ENCODE results near the gene SPAG9.

The SPAG9 gene

DNA sequence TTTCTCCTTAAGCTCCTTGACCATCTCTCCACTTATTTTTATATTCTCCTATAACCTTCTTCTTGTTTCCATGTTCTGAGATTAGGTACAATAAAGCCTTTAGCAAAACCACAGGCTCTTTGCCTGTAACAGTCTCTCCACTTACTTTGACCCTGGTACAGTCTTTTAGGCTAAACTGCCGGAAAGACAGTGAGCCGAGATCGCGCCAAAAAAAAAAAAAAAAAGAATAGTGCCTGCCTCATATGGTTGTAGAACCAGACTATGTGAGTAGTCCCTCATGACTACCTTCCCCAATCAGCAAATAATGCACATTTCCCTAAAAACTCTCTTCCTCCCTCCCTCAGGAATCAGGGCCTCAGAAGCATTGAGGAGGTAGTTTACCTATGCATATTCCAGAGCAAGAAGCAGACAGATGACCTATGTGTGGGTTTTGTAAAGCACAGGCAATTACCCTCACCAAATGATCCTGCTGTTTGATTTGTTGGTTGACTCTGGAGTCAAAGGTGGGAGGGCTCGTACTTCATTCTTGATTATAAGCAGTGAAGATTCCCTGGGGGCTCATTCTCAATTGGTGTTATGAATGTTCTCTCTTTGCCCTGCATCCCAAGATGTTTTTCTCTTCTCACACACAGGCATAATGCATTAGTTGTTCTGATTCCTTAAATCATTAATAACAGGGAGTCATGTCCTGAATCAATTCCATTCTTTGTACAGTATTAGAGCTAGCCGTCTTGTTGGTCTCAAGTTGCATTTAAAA is 23.8 kb upstream of the SPAG9 start:
- in situ Hi-C loops (cut with HindIII; ENCODE audit: low pct_ligation_motif_present, low sequenced_read_pairs): no loop called here
- no peaks in the 10 kb centered on the region for H3K27me3 ChIP-seq (replicated peaks)
- TF ChIP-seq, protein P1, sequence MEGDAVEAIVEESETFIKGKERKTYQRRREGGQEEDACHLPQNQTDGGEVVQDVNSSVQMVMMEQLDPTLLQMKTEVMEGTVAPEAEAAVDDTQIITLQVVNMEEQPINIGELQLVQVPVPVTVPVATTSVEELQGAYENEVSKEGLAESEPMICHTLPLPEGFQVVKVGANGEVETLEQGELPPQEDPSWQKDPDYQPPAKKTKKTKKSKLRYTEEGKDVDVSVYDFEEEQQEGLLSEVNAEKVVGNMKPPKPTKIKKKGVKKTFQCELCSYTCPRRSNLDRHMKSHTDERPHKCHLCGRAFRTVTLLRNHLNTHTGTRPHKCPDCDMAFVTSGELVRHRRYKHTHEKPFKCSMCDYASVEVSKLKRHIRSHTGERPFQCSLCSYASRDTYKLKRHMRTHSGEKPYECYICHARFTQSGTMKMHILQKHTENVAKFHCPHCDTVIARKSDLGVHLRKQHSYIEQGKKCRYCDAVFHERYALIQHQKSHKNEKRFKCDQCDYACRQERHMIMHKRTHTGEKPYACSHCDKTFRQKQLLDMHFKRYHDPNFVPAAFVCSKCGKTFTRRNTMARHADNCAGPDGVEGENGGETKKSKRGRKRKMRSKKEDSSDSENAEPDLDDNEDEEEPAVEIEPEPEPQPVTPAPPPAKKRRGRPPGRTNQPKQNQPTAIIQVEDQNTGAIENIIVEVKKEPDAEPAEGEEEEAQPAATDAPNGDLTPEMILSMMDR (IDR thresholded peaks at IDR 0.05; ENCODE audit: low read depth, low read length, missing control alignments): no peak
- H3K27ac ChIP-seq: no peak overlapping the region
- no peak overlapping the region for H3K4me3 ChIP-seq (ENCODE audit: low read depth, low read length)
- H3K36me3 ChIP-seq (replicated peaks): no peaks in the 10 kb centered on the region
- no peak for DNase-seq

DNA sequence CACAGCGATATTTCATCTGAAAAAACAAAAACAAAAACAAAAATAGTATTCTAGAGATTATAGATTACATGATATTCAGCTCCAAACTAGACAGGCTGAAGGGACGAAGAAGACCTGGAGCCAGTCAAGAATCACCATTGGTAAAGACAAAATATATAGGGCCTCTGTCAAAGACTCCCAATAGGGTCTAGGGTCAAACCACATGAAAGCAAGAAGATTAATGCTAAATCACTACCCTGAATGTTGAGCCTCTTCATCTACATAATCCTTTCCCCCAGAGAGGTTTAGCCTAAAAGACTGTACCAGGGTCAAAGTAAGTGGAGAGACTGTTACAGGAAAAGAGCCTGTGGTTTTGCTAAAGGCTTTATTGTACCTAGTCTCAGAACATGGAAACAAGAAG is 21.9 kb upstream of the SPAG9 start:
- Histone ChIP-seq H3K27me3 (replicated peaks) (no peaks in the 10 kb centered on the region), H3K4me3 (ENCODE audit: low read depth, low read length) (no peak overlapping the region), H3K27ac (no peak overlapping the region), H3K36me3 (replicated peaks) (no peaks in the 10 kb centered on the region)
- TF ChIP-seq, protein P1 (IDR thresholded peaks at IDR 0.05; ENCODE audit: low read depth, low read length, missing control alignments): no peak
- in situ Hi-C loops (cut with HindIII; ENCODE audit: low pct_ligation_motif_present, low sequenced_read_pairs): no loop called here
- DNase-seq: no peak

- Histone ChIP-seq H3K4me3 (ENCODE audit: low read depth, low read length) (no peak overlapping the region), H3K36me3 (replicated peaks) (no peaks in the 10 kb centered on the region), H3K27me3 (replicated peaks) (no peaks in the 10 kb centered on the region), H3K27ac (no peak overlapping the region)
- TF ChIP-seq, protein P1 (IDR thresholded peaks at IDR 0.05; ENCODE audit: low read depth, low read length, missing control alignments): no peak
- no peak for DNase-seq
- in situ Hi-C loops (cut with HindIII; ENCODE audit: low pct_ligation_motif_present, low sequenced_read_pairs): no loop called here
Observed at GRCh38 chr17:51135956-51136355, 15.3 kb upstream of the SPAG9 start.

GRCh38 chr17:51133365-51133764 is 12.7 kb upstream of the SPAG9 start:
- Histone ChIP-seq H3K4me3 (ENCODE audit: low read depth, low read length) (no peak overlapping the region), H3K27ac (no peak overlapping the region), H3K36me3 (replicated peaks) (no peaks in the 10 kb centered on the region), H3K27me3 (replicated peaks) (no peaks in the 10 kb centered on the region)
- in situ Hi-C loops (cut with HindIII; ENCODE audit: low pct_ligation_motif_present, low sequenced_read_pairs): no loop called here
- TF ChIP-seq, protein P1 (IDR thresholded peaks at IDR 0.05; ENCODE audit: low read depth, low read length, missing control alignments): no peak
- DNase-seq: no peak

GRCh38 chr17:51132964-51133319 is 12.3 kb upstream of the SPAG9 start:
- Histone ChIP-seq H3K27me3 (replicated peaks) (no peaks in the 10 kb centered on the region), H3K36me3 (replicated peaks) (no peaks in the 10 kb centered on the region), H3K4me3 (ENCODE audit: low read depth, low read length) (no peak overlapping the region), H3K27ac (no peak overlapping the region)
- peak; percentile 11 for DNase-seq
- in situ Hi-C loops (cut with HindIII; ENCODE audit: low pct_ligation_motif_present, low sequenced_read_pairs): no loop called here
- TF ChIP-seq, protein P1 (IDR thresholded peaks at IDR 0.05; ENCODE audit: low read depth, low read length, missing control alignments): no peak

DNA sequence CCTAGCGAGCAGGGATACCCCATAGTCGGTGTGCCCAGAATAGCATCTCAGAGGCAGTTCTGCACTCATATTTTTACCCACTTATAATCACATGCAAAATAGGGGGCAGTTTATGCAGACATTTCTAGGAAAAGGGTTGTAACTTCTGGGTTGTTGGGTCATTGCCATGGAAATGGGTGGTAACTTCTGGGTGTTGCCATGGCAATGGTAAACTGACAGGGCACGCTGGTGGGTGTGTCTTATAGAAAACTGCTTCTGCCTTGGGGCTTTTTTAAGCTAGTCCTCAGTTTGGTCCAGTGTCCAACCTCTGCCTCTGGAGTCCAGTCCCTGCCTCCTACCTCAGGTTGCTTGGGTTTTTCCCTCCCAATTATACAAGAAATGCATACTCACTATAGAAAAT is 7.4 kb upstream of the SPAG9 start:
- DNase-seq: no peak
- in situ Hi-C loops (cut with HindIII; ENCODE audit: low pct_ligation_motif_present, low sequenced_read_pairs): no loop called here
- Histone ChIP-seq H3K27me3 (replicated peaks) (no peaks in the 10 kb centered on the region), H3K36me3 (replicated peaks) (no peaks in the 10 kb centered on the region), H3K27ac (no peak overlapping the region), H3K4me3 (ENCODE audit: low read depth, low read length) (no peak overlapping the region)
- TF ChIP-seq, protein P1 (IDR thresholded peaks at IDR 0.05; ENCODE audit: low read depth, low read length, missing control alignments): no peak

Data from brain microvascular endothelial cell (primary cell).